GM12874 (cell line): Measurements from ENCODE around the gene NOS1AP.

ENCODE experiments used
- CTCF ChIP-seq: IDR thresholded peaks from 2 replicates; pipeline ENCODE4 v1.5.1; 2011; ENCODE audit warnings: low read depth, mild to moderate bottlenecking, control low read depth, low read length, moderate library complexity; ENCODE audit not compliant: insufficient read depth

NOS1AP gene

GRCh38 chr1:162145966-162146696 is 76.6 kb downstream of the NOS1AP start:
- no peak for TF ChIP-seq CTCF

GRCh38 chr1:162147760-162148159 is 78.3 kb downstream of the NOS1AP start:
- no peak for TF ChIP-seq CTCF

- TF ChIP-seq CTCF = no peak
Measured at GRCh38 chr1:162150112-162150511, 80.6 kb downstream of the NOS1AP start.

GRCh38 chr1:162151900-162152829 is 82.7 kb downstream of the NOS1AP start:
- no peak for TF ChIP-seq CTCF

- TF ChIP-seq CTCF = no peak
Measured at GRCh38 chr1:162153374-162153773, 83.9 kb downstream of the NOS1AP start.

- TF ChIP-seq CTCF = no peak
Measured at GRCh38 chr1:162157469-162157868, 88.0 kb downstream of the NOS1AP start.

GRCh38 chr1:162158624-162159271 is 89.3 kb downstream of the NOS1AP start:
- TF ChIP-seq CTCF = no peak
